GM12875 (cell line): ENCODE data around the gene SLC22A4.

Source experiments
- H3K4me3 ChIP-seq: one replicate; pipeline ENCODE4 v1.5.1; 2011; ENCODE audit warnings: low read depth, low read length, control low read depth
- TF ChIP-seq, protein P1 (sequence below): IDR thresholded peaks from 2 replicates; pipeline ENCODE4 v1.5.1; 2011; ENCODE audit warnings: low read depth, mild to moderate bottlenecking, control low read depth, inconsistent platforms, low read length, moderate library complexity, borderline replicate concordance; ENCODE audit not compliant: insufficient read depth

SLC22A4 gene

DNA sequence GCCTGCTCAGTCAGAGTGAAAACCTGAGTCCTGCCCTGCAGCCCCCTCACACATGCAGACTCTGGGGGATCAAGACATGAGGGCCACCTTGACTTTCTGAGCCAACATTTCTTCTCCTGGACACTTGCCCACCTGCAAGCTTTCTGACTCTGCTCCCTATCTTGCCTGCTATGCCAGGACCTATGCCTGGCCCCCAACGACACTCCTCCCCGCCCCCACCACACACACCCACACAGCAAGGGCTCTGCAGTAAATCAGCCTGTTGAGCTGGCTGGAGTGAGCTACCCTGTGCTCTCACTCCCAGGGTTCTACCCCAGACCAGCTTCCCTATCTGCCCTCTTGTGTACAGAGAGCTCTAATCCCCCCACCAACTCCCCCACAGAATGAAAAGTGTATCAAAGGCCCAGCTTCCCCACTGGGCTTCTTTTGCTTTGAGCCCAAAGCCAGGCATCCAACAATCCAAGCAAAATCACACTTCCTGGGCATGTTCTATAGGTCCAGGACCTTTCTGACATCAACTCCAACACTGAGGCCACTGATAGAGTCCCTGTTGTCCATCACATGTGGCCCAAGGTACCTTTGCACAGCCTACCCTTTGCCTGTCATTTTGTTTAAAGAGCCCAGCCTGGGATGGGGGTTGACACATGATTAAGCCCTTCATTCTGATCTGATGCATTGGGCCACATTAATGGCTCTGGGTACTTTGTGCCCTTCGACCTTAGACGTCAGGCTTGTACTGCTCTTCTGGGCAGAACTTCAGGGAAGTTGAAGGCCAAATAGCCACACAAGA lies 29.5 kb upstream of the SLC22A4 start:
- no peak overlapping the region for H3K4me3 ChIP-seq
- TF ChIP-seq, protein P1, sequence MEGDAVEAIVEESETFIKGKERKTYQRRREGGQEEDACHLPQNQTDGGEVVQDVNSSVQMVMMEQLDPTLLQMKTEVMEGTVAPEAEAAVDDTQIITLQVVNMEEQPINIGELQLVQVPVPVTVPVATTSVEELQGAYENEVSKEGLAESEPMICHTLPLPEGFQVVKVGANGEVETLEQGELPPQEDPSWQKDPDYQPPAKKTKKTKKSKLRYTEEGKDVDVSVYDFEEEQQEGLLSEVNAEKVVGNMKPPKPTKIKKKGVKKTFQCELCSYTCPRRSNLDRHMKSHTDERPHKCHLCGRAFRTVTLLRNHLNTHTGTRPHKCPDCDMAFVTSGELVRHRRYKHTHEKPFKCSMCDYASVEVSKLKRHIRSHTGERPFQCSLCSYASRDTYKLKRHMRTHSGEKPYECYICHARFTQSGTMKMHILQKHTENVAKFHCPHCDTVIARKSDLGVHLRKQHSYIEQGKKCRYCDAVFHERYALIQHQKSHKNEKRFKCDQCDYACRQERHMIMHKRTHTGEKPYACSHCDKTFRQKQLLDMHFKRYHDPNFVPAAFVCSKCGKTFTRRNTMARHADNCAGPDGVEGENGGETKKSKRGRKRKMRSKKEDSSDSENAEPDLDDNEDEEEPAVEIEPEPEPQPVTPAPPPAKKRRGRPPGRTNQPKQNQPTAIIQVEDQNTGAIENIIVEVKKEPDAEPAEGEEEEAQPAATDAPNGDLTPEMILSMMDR: no peak

DNA sequence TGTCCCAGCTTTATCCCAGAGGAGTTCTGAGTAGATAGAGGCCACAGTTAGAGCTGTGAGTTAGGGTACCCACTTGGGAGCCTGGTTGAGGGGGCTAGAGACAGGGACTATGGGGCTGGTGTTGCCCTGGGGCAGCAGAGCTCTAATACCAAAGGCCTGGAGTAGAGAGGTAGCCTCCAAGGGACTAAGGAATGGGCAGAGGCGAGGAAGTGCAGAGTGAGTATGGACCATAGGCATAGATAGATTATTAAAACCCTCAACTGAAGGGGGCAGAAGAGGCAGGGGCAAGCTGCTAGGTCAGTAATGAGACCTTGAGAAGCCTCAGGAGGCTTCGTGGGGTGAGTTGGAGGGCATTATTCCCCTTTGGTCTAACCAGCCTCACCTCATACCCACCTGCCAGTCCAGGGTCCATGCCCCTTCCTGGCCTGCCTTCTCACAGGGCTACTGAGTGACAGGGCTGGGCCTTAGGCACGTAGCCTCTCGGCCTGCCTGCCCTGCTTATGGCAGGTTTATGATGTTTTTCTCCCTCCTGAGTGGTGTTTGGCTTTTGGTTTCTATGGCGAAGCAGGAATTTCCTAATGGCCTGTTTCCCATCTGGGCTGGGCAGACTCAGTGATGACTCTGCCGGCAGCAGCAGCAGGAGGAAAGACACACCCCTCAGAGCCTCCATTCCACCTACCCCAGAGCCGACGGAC lies 28.7 kb upstream of the SLC22A4 start:
- TF ChIP-seq, protein P1: no peak
- no peak overlapping the region for H3K4me3 ChIP-seq

DNA sequence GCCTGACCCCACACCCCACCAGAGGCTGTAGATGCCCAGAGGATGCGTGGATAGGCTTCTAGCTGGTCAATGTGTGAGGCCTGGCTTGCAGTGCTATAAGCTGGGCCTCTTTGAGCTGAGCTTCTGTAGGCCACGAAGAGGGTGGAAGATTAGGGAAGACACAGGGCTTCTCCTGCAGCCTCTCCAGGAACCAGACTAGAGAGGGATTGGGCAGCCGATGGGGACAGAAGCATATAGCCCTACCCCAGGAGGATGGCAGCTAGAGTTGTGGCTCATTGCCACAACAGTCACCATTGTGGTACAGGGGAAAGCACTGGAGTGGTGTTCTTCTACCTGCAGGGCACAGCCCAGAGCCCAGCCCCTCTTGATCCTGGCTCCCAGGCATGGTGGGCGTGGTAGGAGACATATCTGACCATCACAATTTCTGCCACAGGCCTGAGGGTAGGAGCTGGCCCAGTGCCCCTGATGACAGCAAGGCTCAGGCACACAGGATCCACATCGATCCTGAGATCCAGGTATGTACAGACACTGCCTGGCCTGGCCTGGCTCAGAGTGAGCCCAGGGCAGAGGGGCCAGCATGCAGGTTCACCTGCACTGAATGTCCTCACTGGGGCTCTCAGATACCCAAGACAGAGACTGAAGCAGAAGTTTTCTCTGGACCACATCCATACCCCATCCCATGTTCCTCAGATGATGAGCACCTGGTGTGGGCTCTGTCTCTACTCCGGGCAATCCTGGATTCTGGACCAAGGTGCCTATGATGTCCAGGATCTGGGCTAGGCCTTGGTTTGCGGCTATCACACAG lies 28.0 kb upstream of the SLC22A4 start:
- TF ChIP-seq, protein P1: no peak
- H3K4me3 ChIP-seq: no peak overlapping the region

DNA sequence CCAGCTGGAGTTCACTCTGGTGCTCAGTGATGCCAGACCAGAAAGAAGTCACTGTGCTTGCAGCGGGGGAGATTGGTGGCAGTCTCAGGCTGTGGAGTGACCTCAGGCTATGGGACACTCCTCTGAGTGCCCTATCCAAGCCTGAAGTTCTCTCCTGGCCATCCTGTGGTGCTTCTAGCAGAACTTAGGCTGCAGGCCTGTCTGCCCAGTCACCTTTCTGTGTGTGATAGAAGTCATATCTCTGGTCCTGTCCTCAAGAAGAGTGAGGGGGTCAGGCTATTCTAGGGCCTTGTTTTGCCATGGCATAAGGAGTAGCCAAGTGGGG lies 27.4 kb upstream of the SLC22A4 start:
- TF ChIP-seq, protein P1: no peak
- no peak overlapping the region for H3K4me3 ChIP-seq

DNA sequence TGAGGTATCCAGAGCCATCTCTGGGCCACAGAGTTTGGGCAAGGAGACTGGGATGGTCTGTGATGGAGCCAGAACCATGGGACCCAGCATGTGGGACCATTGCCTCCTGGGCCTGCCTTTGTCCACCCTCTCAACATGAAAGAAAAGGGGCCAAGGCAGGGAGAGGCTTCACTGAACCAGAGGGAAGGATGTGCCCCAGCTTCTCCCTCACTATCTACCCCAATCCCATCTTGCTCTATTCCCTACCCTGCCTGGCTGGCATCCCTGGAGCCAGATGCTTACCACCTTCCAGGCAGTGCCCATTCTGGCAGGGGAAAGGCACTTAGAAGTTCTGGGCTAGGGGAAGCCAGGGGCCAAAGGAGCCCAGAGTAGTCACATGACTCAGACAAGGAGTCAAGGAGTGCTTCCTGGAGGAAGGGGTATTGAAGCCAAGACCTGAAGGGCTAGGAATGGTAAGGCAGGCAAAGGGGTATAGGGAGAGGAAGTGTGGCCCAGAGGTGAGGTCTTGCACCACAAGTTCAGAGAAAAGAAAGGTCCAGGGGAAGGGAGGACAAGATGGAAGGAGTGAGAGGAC lies 26.9 kb upstream of the SLC22A4 start:
- H3K4me3 ChIP-seq: no peak overlapping the region
- TF ChIP-seq, protein P1: no peak

DNA sequence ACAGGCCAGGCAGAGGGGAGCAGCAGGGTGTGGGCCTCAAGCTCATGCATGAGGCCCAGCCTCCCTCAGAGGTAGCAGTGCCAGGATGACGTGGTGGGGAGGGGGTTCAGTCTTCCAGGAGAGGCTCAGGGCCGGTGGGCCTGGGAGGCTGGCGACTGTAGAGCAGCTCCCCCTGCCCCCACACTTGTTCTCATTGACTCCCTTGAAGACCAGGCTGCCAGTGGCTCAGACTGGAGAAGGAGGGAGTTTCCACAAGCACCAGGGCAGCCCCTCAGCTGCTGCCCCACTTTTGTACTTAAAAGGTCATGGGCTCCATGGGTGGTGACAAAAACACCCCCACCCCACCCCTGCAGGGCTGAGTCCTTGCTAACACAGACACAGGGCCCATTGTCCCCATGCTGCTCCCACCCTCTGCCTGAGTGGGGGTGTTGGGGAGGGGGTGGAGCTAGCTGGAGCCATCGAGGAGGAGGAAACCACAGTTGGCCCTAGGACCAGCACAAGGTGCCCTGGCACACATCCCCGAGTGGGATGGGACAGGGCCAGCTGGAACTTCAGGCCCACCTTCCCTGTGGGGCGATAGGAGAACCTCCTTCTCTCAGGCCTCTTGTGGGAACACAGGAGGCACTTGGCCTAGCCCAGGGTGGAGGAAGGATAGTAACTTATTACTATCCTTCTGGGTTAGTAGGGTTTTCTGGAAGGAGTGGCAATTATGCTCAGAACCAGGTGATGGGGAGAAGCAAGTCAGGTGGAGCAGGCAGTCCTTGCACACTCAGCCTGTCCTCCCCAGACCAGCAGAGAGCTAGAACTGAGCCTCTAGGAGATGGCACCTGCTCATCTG lies 26.0 kb upstream of the SLC22A4 start:
- TF ChIP-seq, protein P1: no peak
- H3K4me3 ChIP-seq: no peak overlapping the region
